Measurements from ENCODE around the gene FGFR2. TPM values are rescaled to one million over a fixed set of nuclear protein-coding genes. Genes with fewer than 3 reads are reported as not detected.

Gene FGFR2
- total and polyA plus RNA-seq, 9 of the 15 experiments (the other 6 are each of a cell fraction or from before 2014, with no cell fraction given) = 0.20 TPM; not detected in 8

DNA sequence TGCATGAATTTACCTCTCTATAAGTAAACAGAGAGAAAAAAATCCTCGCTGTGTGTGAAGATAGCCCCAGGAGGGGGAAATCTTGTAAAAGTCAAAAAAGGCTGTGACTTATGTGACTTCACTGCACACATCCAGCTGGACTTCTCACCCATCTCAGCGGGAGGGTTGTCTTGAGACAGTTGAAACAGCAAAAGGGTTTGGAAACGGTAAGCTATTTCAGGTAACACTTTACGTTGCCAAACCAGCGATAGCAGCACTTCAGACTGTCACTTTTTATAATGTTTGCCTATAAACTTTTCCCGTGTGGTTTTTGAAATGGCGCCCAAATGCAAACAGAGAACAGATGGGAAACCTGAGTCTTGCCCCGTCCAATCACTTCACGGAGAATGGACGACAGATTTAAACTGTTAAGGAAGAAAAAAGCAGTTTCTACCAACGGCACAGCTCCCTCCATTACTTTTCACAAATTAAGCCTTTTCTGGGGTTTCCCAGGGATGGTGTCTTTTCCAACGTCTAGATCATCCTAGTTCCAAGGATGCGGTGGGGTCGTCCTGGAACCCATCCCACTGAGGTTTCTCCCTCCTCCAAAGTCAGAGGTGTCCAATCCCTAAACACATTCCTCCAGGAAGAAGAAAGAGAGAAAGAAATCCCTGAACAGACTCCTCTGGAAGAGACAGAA lies 25.2 kb downstream of the FGFR2 start:
- no TSS peak for BruUV-seq (replicated peaks)
- no peaks in the 10 kb centered on the region for H3K36me3 ChIP-seq (ENCODE audit: control insufficient read depth, insufficient read depth, low read length)
- H3K79me2 ChIP-seq (ENCODE audit: control insufficient read depth, insufficient read depth, low read length) = no peaks in the 10 kb centered on the region
- no peak for ATAC-seq
- H3K9ac ChIP-seq (ENCODE audit: insufficient read depth in 1 of 2, low read depth in 2 of 2, low read length in 2 of 2) = no peak overlapping the region
- in situ Hi-C loops (cut with MboI) = no loop called here
- DNase-seq (ENCODE audit: extremely low read depth in 1 of 4, low spot score in 3 of 4) = no peak
- POLR2A ChIA-PET = no interaction called here
- no peak overlapping the region for H2AFZ ChIP-seq (ENCODE audit: low read depth, low read length)
- CTCF ChIA-PET (ENCODE audit: low intra/inter-chr PET ratio) = no interaction called here
- no peak overlapping the region for H3K4me2 ChIP-seq (ENCODE audit: insufficient read depth, low read length)
- TF ChIP-seq FOXK1 (CRISPR knock-in tag; IDR thresholded peaks at IDR 0.05; ENCODE audit: borderline replicate concordance) (no peak), MTF1 (CRISPR knock-in tag; IDR thresholded peaks at IDR 0.05; ENCODE audit: borderline replicate concordance) (no peak), BCLAF1 (IDR thresholded peaks at IDR 0.05; ENCODE audit: borderline replicate concordance in 1 of 2, control insufficient read depth in 1 of 2, low read depth in 2 of 2, low read length in 1 of 2) (no peak), LEF1 (IDR thresholded peaks at IDR 0.05) (no peak), SNAPC5 (CRISPR knock-in tag; IDR thresholded peaks at IDR 0.05) (no peak), GATAD2B (IDR thresholded peaks at IDR 0.05; ENCODE audit: borderline replicate concordance) (no peak), ZNF583 (CRISPR knock-in tag; IDR thresholded peaks at IDR 0.05) (no peak)
- TF ChIP-seq, protein P1, sequence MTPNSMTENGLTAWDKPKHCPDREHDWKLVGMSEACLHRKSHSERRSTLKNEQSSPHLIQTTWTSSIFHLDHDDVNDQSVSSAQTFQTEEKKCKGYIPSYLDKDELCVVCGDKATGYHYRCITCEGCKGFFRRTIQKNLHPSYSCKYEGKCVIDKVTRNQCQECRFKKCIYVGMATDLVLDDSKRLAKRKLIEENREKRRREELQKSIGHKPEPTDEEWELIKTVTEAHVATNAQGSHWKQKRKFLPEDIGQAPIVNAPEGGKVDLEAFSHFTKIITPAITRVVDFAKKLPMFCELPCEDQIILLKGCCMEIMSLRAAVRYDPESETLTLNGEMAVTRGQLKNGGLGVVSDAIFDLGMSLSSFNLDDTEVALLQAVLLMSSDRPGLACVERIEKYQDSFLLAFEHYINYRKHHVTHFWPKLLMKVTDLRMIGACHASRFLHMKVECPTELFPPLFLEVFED (CRISPR knock-in tag; conservative IDR thresholded peaks at IDR 0.05) = no peak
- TF ChIP-seq, protein P2, sequence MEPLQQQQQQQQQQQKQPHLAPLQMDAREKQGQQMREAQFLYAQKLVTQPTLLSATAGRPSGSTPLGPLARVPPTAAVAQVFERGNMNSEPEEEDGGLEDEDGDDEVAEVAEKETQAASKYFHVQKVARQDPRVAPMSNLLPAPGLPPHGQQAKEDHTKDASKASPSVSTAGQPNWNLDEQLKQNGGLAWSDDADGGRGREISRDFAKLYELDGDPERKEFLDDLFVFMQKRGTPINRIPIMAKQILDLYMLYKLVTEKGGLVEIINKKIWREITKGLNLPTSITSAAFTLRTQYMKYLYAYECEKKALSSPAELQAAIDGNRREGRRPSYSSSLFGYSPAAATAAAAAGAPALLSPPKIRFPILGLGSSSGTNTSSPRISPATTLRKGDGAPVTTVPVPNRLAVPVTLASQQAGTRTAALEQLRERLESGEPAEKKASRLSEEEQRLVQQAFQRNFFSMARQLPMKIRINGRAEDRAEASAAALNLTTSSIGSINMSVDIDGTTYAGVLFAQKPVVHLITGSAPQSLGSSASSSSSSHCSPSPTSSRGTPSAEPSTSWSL (CRISPR knock-in tag; IDR thresholded peaks at IDR 0.05; ENCODE audit: borderline replicate concordance) = no peak
- WGBS (ENCODE audit: insufficient coverage, low coverage, missing lambda C conversion rate) = 2% methylated on average over 12 of the region's 14 CpGs
- H3K4me1 ChIP-seq (replicated peaks in 1 of 2; ENCODE audit: control insufficient read depth in 2 of 2, insufficient read depth in 2 of 2, low read length in 2 of 2) = no peaks in the 10 kb centered on the region
- H3K27me3 ChIP-seq (ENCODE audit: control insufficient read depth in 2 of 2, insufficient read depth in 2 of 2, low read length in 2 of 2) = peaks cover 0 to 8% of the 10 kb centered on the region in 2 experiments; a peak in 2 of 5 replicates
- H3K9me3 ChIP-seq (replicated peaks; ENCODE audit: control insufficient read depth, insufficient read depth, low read depth, low read length) = no peaks in the 10 kb centered on the region
- intact Hi-C loops (cut with micrococcal nuclease) = no loop called here
- FAIRE-seq = no peak
- H4K20me1 ChIP-seq (replicated peaks; ENCODE audit: control insufficient read depth, insufficient read depth, low read length) = no peaks in the 10 kb centered on the region
- H3K4me3 ChIP-seq = no peak overlapping the region
- no peak overlapping the region for H3K27ac ChIP-seq (ENCODE audit: extremely low read depth, low read depth, low read length)
- H3K9me1 ChIP-seq (ENCODE audit: control insufficient read depth, insufficient read depth, low read length) = no peaks in the 10 kb centered on the region
